GM10266 (cell line): ENCODE results near the gene SCN4A.
A peak's percentile ranks its signal among the peaks of the same experiment; 100 is the strongest.
"Not testable (repeated sequence)": the region's sequence is repeated elsewhere in the genome, so short reads cannot be mapped to it uniquely, and the experiment has no call there.

ENCODE experiments used
- DNase-seq: peaks from one replicate; pipeline ENCODE4 v3.0.0; 2012; ENCODE audit errors: extremely low spot score
- CTCF ChIP-seq: IDR thresholded peaks from 2 replicates; pipeline ENCODE4 v1.5.1; 2012; ENCODE audit warnings: mild to moderate bottlenecking, low read depth; ENCODE audit not compliant: control insufficient read depth, insufficient read depth; ENCODE audit errors: missing control alignments

The SCN4A gene

DNA sequence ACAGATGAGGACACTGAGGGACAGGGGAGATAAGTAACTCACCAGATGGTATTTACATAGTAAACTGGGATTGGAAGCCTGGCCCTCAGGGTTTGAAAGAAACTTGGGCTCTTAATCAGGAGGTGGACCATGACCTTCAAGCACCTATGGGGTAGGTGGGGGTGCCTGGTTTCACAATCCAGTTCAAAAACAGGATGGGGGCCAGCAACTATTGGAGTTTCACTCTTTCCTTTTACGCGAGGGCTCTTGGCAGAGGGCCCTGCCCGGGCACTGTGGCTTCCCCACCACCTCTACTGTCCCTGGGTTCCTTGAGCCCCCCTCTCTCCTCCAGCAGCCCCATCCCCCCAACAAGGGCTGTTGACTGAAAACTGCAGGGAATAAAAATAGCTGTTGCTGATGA, 14.1 kb upstream of the SCN4A start:
- DNase-seq, result no peak
- no peak for TF ChIP-seq CTCF

DNA sequence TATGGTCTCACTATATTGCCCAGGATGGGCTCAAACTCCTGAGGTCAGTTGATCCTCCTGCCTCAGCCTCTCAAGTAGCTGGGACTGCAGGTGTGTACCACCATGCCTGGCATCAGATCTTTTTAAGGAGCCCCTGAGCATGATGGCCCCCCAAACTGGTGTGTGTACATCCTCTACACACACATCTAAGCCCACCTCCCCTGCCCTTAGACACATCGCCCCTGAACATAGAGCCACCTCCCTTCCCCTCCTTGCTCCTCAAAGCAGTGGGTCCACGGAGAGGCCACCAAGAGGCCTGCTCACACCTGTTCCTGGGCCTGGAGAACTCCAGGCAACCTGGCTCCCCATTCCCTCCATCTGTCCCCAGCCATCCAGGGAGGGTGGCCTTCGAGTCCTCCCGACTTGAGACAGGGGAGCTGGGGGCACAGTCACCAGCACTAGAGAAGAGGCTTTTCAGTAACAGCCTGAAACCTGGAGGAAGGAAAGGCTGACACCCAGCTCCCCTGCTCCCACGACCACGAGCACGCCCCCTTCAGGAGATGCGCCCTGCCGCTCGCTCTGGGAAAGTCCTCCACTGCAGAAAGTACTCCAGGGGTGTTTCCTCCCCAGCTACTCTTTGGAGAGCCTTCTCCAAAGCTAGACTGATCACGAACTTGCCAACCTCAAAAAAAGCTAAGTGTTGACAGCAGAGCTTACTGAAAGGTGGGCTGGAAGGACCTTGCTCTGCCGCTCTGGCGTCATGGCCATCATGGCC, 12.8 kb upstream of the SCN4A start:
- peak; percentile 9 for TF ChIP-seq CTCF
- DNase-seq, result no peak

DNA sequence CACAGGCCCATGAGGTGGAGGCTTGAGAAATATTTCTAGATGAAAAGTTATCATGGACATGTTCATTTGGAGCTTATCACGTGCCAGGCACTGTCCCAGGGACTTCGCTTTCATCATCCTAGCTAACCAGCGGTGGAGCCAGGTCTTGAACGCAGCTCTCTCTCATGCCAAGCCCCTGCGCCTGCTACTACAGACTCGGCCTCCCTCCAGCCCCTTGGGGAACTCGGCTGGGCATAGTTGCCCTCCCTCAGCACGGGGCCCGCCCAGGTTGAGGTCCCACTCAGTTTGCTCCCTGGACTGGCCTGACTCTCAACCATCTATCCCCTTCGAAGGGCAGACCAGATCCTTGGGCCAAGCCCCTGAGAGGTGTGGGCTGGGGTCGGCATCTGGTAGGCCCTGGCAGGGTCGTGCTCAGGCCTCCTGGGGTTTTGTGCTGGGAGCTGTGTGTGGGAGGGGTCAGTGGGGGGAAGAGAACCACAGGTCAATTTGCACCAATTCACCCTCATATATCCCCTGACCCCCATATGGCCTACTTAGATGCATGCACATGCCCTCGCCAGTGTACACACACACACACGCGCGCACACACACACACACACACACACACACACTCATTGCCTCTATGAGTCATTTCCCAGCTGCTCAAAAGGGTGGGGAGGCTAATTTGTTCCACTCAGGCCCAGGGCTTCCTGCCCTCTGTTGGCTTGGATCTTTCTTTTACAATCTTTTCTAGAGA, 12.1 kb upstream of the SCN4A start:
- no peak for DNase-seq
- no peak for TF ChIP-seq CTCF

DNA sequence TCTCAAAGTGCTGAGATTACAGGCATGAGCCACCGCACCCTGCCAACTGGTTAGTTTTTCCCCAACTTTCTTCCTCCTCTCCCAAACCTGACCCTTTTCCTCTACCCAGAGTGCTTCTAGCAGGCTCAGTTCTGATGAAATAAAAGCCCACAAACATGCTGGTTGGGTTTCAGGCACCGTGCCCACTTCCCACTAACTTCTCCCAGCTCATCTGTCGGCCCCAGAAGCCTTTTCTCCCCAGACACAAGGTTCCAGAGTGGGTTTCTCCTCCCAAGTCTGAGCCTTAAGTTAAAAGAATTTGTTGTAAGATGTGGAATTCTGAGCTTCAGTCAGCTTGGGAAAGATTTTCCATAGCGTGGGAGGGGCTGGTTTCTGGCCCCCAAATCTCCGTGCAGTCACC, 11.5 kb upstream of the SCN4A start:
- TF ChIP-seq CTCF, result no peak
- DNase-seq, result no peak

- no peak for TF ChIP-seq CTCF
Measured at GRCh38 chr17:63983320-63983719, 10.6 kb upstream of the SCN4A start.

GRCh38 chr17:63982641-63983040, 9.9 kb upstream of the SCN4A start:
- DNase-seq, result not testable (repeated sequence)

More at GRCh38 chr17:63983320-63983719, 10.6 kb upstream of the SCN4A start:
- DNase-seq, result no peak

DNA sequence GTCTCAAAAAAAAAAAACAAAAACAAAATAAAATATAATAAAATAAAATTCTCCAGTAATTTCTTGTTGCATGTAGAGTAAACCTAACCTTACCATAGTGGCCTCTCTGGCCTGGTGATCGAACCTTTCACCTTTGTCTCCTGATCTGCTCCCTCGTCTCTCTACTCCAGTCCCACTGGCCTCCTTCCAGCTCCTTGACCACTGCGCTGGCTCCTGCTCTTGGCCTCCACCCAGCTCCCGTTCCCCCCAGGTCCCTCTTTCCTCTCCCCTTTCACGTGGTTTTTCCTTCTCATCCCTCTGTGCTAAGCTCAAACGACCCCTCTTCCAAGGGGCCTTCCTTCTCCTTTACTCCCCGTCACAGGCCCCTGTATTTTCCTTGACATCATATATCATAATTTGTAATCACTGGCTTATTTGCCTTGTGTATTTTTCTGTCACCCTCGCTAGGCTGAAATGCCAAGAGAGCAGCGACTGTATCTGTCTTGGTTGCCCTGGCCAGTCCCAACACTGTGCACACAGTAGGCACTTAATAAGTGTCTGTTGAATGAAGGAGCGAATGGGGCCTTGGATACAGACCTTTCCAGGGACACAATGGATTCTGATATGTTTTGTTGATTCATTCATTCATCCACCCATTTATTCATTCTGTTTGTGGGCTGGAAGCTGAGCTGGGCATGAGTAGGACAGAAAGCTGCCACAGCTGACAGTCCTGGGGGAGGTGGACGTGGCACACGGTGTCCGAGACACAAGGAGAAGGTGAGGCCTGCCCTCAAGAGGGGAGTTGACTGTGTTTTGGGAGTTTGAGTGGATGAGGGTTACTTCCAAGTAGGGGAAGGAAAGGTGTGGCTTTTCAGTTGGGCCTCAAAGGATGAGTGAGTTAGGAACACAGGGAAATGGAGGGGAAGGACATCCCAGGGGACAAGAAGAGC, 5.8 kb upstream of the SCN4A start:
- TF ChIP-seq CTCF, result no peak
- DNase-seq, result no peak
